ENCODE data around the gene UGGT2. TPM values are rescaled to one million over a fixed set of nuclear protein-coding genes. Genes with fewer than 3 reads are reported as not detected.

Gene UGGT2
- total RNA-seq, 2 donors from 2014 or later, result 21.1 to 26.1 TPM

GRCh38 chr13:95880331-95880730 lies 172.9 kb downstream of the UGGT2 start:
- DNase-seq (ENCODE audit: low spot score), result no peak
- Histone ChIP-seq H3K27ac (no peak overlapping the region), H3K27me3 (replicated peaks; ENCODE audit: insufficient read depth) (no peaks in the 10 kb centered on the region), H3K4me3 (no peak overlapping the region), H3K36me3 (no peaks in the 10 kb centered on the region), H3K9me3 (no peaks in the 10 kb centered on the region), H3K4me1 (replicated peaks) (no peaks in the 10 kb centered on the region)
- intact Hi-C loops (cut with DNase I), result no loop called here
- 76% methylated on average over 1 of the region's 1 CpG for WGBS
- TF ChIP-seq POLR2AphosphoS5 (IDR thresholded peaks at IDR 0.05), result no peak

GRCh38 chr13:95874286-95874685 lies 178.9 kb downstream of the UGGT2 start:
- DNase-seq (ENCODE audit: low spot score), result no peak
- Histone ChIP-seq H3K27me3 (replicated peaks; ENCODE audit: insufficient read depth) (no peaks in the 10 kb centered on the region), H3K27ac (no peak overlapping the region), H3K4me1 (replicated peaks) (no peaks in the 10 kb centered on the region), H3K36me3 (no peaks in the 10 kb centered on the region), H3K4me3 (no peak overlapping the region), H3K9me3 (no peaks in the 10 kb centered on the region)
- TF ChIP-seq POLR2A (IDR thresholded peaks at IDR 0.05), result no peak
- TF ChIP-seq POLR2AphosphoS5 (IDR thresholded peaks at IDR 0.05), result no peak
- TF ChIP-seq CTCF (IDR thresholded peaks at IDR 0.05), result no peak
- WGBS, result 96% methylated on average over 2 of the region's 2 CpGs
- intact Hi-C loops (cut with DNase I), result no loop called here

GRCh38 chr13:95870421-95870820 lies 182.8 kb downstream of the UGGT2 start:
- Histone ChIP-seq H3K9me3 (no peaks in the 10 kb centered on the region), H3K4me3 (no peak overlapping the region), H3K27me3 (replicated peaks; ENCODE audit: insufficient read depth) (no peaks in the 10 kb centered on the region), H3K4me1 (replicated peaks) (no peaks in the 10 kb centered on the region), H3K36me3 (no peaks in the 10 kb centered on the region), H3K27ac (no peak overlapping the region)
- no peak for DNase-seq (ENCODE audit: low spot score)
- TF ChIP-seq POLR2AphosphoS5 (IDR thresholded peaks at IDR 0.05) (no peak), POLR2A (IDR thresholded peaks at IDR 0.05) (no peak), CTCF (IDR thresholded peaks at IDR 0.05) (no peak)
- 89% methylated on average over 4 of the region's 4 CpGs for WGBS
- intact Hi-C loops (cut with DNase I), result no loop called here

GRCh38 chr13:95865080-95865615 lies 188.1 kb downstream of the UGGT2 start:
- H3K4me1 ChIP-seq (replicated peaks), result no peaks in the 10 kb centered on the region
- no peaks in the 10 kb centered on the region for H3K27me3 ChIP-seq (replicated peaks; ENCODE audit: insufficient read depth)
- intact Hi-C loops (cut with DNase I), result no loop called here
- no peak overlapping the region for H3K27ac ChIP-seq
- DNase-seq (ENCODE audit: low spot score), result no peak
- WGBS, result 89% methylated on average over 5 of the region's 5 CpGs
- H3K36me3 ChIP-seq, result no peaks in the 10 kb centered on the region
- no peaks in the 10 kb centered on the region for H3K9me3 ChIP-seq
- H3K4me3 ChIP-seq, result no peak overlapping the region
- TF ChIP-seq POLR2AphosphoS5 (IDR thresholded peaks at IDR 0.05) (no peak), CTCF (IDR thresholded peaks at IDR 0.05) (no peak), POLR2A (IDR thresholded peaks at IDR 0.05) (no peak)

GRCh38 chr13:95862408-95862807 lies 190.8 kb downstream of the UGGT2 start:
- intact Hi-C loops (cut with DNase I), result no loop called here
- Histone ChIP-seq H3K9me3 (no peaks in the 10 kb centered on the region), H3K27ac (no peak overlapping the region), H3K4me1 (replicated peaks) (no peaks in the 10 kb centered on the region), H3K36me3 (no peaks in the 10 kb centered on the region), H3K4me3 (no peak overlapping the region), H3K27me3 (replicated peaks; ENCODE audit: insufficient read depth) (no peaks in the 10 kb centered on the region)
- TF ChIP-seq POLR2A (IDR thresholded peaks at IDR 0.05) (no peak), POLR2AphosphoS5 (IDR thresholded peaks at IDR 0.05) (no peak)
- DNase-seq (ENCODE audit: low spot score), result no peak

- no peaks in the 10 kb centered on the region for H3K9me3 ChIP-seq
- no peak overlapping the region for H3K27ac ChIP-seq
- H3K36me3 ChIP-seq, result no peaks in the 10 kb centered on the region
- no peak for DNase-seq (ENCODE audit: low spot score)
- no peak for TF ChIP-seq CTCF (IDR thresholded peaks at IDR 0.05)
- TF ChIP-seq POLR2AphosphoS5 (IDR thresholded peaks at IDR 0.05), result no peak
- no peak for TF ChIP-seq POLR2A (IDR thresholded peaks at IDR 0.05)
- H3K27me3 ChIP-seq (replicated peaks; ENCODE audit: insufficient read depth), result no peaks in the 10 kb centered on the region
- intact Hi-C loops (cut with DNase I), result no loop called here
- H3K4me1 ChIP-seq (replicated peaks), result no peaks in the 10 kb centered on the region
- 88% methylated on average over 2 of the region's 2 CpGs for WGBS
- H3K4me3 ChIP-seq, result no peak overlapping the region
These were observed 191.9 kb downstream of the UGGT2 start for GRCh38 chr13:95861296-95861695.

All from prostate gland (tissue), 2 donors.